Progenitor cell of endocrine pancreas (in vitro differentiated cells): ENCODE measurements around the gene SEC63. TPM values are rescaled to one million over a fixed set of nuclear protein-coding genes. Genes with fewer than 3 reads are reported as not detected.

Source experiments
- DNase-seq: peaks from one replicate; pipeline ENCODE4 v3.0.0; 2021; ENCODE audit warnings: low spot score; ENCODE audit not compliant: unreplicated experiment
- H3K27ac Mint-ChIP-seq: 2 replicates; pipeline ENCODE4 v1.8.0; 2021; ENCODE audit warnings: mild to moderate bottlenecking, moderate library complexity, mixed read lengths
- H3K27me3 Mint-ChIP-seq: 2 replicates; pipeline ENCODE4 v1.8.0; 2021; ENCODE audit warnings: mixed read lengths
- H3K36me3 Mint-ChIP-seq: 2 replicates; pipeline ENCODE4 v1.8.0; 2022; ENCODE audit warnings: mixed read lengths; ENCODE audit not compliant: insufficient read depth
- H3K4me1 Mint-ChIP-seq: 2 replicates; pipeline ENCODE4 v1.8.0; 2021; ENCODE audit warnings: low read depth, mixed read lengths
- H3K4me3 Mint-ChIP-seq: 2 replicates; pipeline ENCODE4 v1.8.0; 2021; ENCODE audit warnings: low read depth, mild to moderate bottlenecking, moderate library complexity, mixed read lengths
- H3K9me3 Mint-ChIP-seq: 2 replicates; pipeline ENCODE4 v1.8.0; 2021; ENCODE audit warnings: low read depth, mixed read lengths
- total RNA-seq: library from RNA; stranded (reverse); gene quantifications from 2 replicates; pipeline ENCODE4 v1.2.1, GENCODE V29; 2021
- TF ChIP-seq, protein P1 (sequence below): fragments of 200-600 bp; sonication (generic); IDR thresholded peaks from one replicate; pipeline ENCODE4 v1.5.0; 2021; ENCODE audit warnings: antibody characterized with exemption, mild to moderate bottlenecking; ENCODE audit not compliant: unreplicated experiment

SEC63 gene
- total RNA-seq, 1 donor from 2014 or later: 112 TPM

DNA sequence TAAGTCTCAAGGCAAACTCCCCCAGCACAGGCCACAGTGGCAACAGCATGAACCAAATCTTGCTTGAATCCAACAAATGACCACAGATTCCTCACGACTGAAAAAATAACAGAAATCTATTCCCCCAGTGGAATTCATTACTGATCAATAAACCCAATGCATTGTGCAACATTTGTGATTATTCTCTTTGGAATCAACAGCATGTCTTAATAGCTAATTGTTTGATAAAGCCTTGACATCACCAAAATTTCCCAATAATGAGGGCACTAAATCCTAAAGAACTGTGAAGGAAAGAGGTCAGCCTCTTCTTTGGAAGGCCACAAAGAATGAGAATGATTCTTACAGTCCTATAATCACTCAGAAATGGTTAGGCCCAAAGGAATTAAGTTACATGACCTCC is 139.7 kb downstream of the SEC63 start:
- DNase-seq: no peak
- no peak overlapping the region for H3K27ac Mint-ChIP-seq
- no peaks in the 10 kb centered on the region for H3K36me3 Mint-ChIP-seq
- no peaks in the 10 kb centered on the region for H3K9me3 Mint-ChIP-seq
- H3K4me3 Mint-ChIP-seq: no peak overlapping the region
- peaks cover 5% of the 10 kb centered on the region for H3K27me3 Mint-ChIP-seq
- peaks cover 53% of the 10 kb centered on the region for H3K4me1 Mint-ChIP-seq
- TF ChIP-seq, protein P1, sequence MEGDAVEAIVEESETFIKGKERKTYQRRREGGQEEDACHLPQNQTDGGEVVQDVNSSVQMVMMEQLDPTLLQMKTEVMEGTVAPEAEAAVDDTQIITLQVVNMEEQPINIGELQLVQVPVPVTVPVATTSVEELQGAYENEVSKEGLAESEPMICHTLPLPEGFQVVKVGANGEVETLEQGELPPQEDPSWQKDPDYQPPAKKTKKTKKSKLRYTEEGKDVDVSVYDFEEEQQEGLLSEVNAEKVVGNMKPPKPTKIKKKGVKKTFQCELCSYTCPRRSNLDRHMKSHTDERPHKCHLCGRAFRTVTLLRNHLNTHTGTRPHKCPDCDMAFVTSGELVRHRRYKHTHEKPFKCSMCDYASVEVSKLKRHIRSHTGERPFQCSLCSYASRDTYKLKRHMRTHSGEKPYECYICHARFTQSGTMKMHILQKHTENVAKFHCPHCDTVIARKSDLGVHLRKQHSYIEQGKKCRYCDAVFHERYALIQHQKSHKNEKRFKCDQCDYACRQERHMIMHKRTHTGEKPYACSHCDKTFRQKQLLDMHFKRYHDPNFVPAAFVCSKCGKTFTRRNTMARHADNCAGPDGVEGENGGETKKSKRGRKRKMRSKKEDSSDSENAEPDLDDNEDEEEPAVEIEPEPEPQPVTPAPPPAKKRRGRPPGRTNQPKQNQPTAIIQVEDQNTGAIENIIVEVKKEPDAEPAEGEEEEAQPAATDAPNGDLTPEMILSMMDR: no peak

DNA sequence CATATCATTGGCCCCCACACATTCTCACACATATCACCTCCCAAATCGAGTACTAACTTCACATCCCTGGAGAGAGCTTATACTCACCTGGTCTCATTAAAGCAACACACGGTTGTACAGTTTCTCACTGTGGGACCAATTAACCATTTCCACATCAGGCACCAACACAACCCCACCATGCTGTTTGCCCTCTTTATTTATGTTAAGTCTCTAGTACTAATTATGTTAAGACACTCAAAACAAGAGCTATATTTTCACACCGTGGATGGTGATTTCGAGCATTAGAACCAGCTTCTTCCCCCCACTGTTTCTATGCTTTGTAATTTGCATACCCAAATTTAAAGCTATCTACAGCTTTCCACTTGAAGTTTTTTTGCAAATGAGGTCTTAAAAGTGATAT is 140.2 kb downstream of the SEC63 start:
- Mint-ChIP-seq H3K27me3 (peaks cover 5% of the 10 kb centered on the region), H3K27ac (no peak overlapping the region), H3K36me3 (no peaks in the 10 kb centered on the region), H3K9me3 (no peaks in the 10 kb centered on the region), H3K4me3 (no peak overlapping the region), H3K4me1 (peaks cover 51% of the 10 kb centered on the region)
- TF ChIP-seq, protein P1: no peak
- DNase-seq: no peak

Other genes starting within 250 kb of the SEC63 start
- 0.31 and 0.69 TPM in 2 replicates for gene SCML4, start 133.9 kb downstream of the SEC63 start, total RNA-seq
- 8.2 and 11.8 TPM in 2 replicates for gene OSTM1, start 116.5 kb upstream of the SEC63 start, total RNA-seq
- not detected in 2 replicates for gene NR2E1, start 207.8 kb upstream of the SEC63 start, total RNA-seq